ENCODE results near the gene CRYBA1. TPM values are rescaled to one million over a fixed set of nuclear protein-coding genes. Genes with fewer than 3 reads are reported as not detected.

Gene CRYBA1
- total and polyA plus RNA-seq, 2 donors (not counting 3 experiments of a cell fraction or from before 2014, with no cell fraction given), result not detected

- H3K27ac ChIP-seq (ENCODE audit: insufficient read depth, low read depth, low read length), result no peak overlapping the region
- DNase-seq (ENCODE audit: low read depth, low spot score) (no peak), FAIRE-seq (no peak)
- ChIA-PET POLR2A (no interaction called here), CTCF (interaction anchor here (0.6 to 12.1 kb wide), 5 partner anchors 36 to 138 kb away, joined by 3 to 320 read pairs (median 11); partner anchors contain the start of gene MYO18A)
- dilution Hi-C loops (cut with MboI; ENCODE audit: extremely low pct_ligation_motif_present, low sequenced_read_pairs), result no loop called here
- H3K79me2 ChIP-seq (ENCODE audit: control insufficient read depth, insufficient read depth, low read length), result no peaks in the 10 kb centered on the region
- H3K36me3 ChIP-seq (ENCODE audit: control insufficient read depth in 2 of 2, extremely low read depth in 1 of 2, insufficient read depth in 2 of 2, low read length in 2 of 2), result no peaks in the 10 kb centered on the region
- no TSS peak for BruUV-seq (replicated peaks)
- H3K4me1 ChIP-seq (ENCODE audit: control insufficient read depth, extremely low read depth, insufficient read depth, low read length), result no peaks in the 10 kb centered on the region
- no peak overlapping the region for H2AFZ ChIP-seq (ENCODE audit: low read depth, low read length)
- no peaks in the 10 kb centered on the region for H3K9me3 ChIP-seq (replicated peaks; ENCODE audit: control insufficient read depth, insufficient read depth, low read length)
- H3K4me2 ChIP-seq (ENCODE audit: insufficient read depth, low read length), result no peak overlapping the region
- H3K27me3 ChIP-seq (ENCODE audit: control insufficient read depth in 2 of 2, insufficient read depth in 2 of 2, low read length in 2 of 2), result no peaks in the 10 kb centered on the region
- intact Hi-C loops (cut with micrococcal nuclease), result no loop called here
- H3K9ac ChIP-seq (replicated peaks; ENCODE audit: extremely low read depth, insufficient read depth, low read length), result no peak overlapping the region
- no peaks in the 10 kb centered on the region for H4K20me1 ChIP-seq (replicated peaks; ENCODE audit: control insufficient read depth, extremely low read depth, insufficient read depth, low read length)
- TF ChIP-seq CTCF (IDR thresholded peaks at IDR 0.05; ENCODE audit: extremely low read depth in 1 of 2, insufficient read depth in 1 of 2, low read depth in 1 of 2, low read length in 2 of 2) (no peak), JUN (IDR thresholded peaks at IDR 0.05; ENCODE audit: borderline replicate concordance, insufficient read depth, insufficient read length, low read depth) (no peak), EZH2 (IDR thresholded peaks at IDR 0.05; ENCODE audit: borderline replicate concordance, low read depth, low read length, severe bottlenecking) (no peak), MYC (IDR thresholded peaks at IDR 0.05; ENCODE audit: low read depth, low read length) (no peak), GATA2 (IDR thresholded peaks at IDR 0.05; ENCODE audit: insufficient read depth, insufficient read length, low read depth, low read length) (no peak), POLR2AphosphoS5 (IDR thresholded peaks at IDR 0.05; ENCODE audit: insufficient read depth, low read depth, low read length) (no peak), MAX (IDR thresholded peaks at IDR 0.05; ENCODE audit: insufficient read depth, insufficient read length) (no peak), POLR2A (IDR thresholded peaks at IDR 0.05; ENCODE audit: low read depth, low read length) (no peak), FOS (IDR thresholded peaks at IDR 0.05; ENCODE audit: borderline replicate concordance, insufficient read depth, low read length) (no peak)
- H3K4me3 ChIP-seq (replicated peaks in 1 of 3; ENCODE audit: insufficient read depth in 1 of 3, low read depth in 1 of 3, low read length in 3 of 3), result no peak overlapping the region
- H3K9me1 ChIP-seq (replicated peaks; ENCODE audit: control insufficient read depth, extremely low read depth, insufficient read depth, low read length), result no peaks in the 10 kb centered on the region
Observed at GRCh38 chr17:29215717-29216116, 30.9 kb upstream of the CRYBA1 start.
